Endothelial cell (in vitro differentiated cells): Measurements from ENCODE around the gene TMEM121B. TPM values are rescaled to one million over a fixed set of nuclear protein-coding genes. Genes with fewer than 3 reads are reported as not detected.

ENCODE experiments used
- DNase-seq: peaks from one replicate; pipeline ENCODE4 v3.0.0; 2021; ENCODE audit warnings: low spot score
- H3K27ac Mint-ChIP-seq: one replicate; pipeline ENCODE4 v1.8.0; 2021; ENCODE audit warnings: mixed read lengths, inconsistent platforms; ENCODE audit not compliant: unreplicated experiment
- H3K27me3 Mint-ChIP-seq: one replicate; pipeline ENCODE4 v1.8.0; 2021; ENCODE audit warnings: mild to moderate bottlenecking, moderate library complexity, mixed read lengths, inconsistent platforms; ENCODE audit not compliant: unreplicated experiment
- H3K36me3 Mint-ChIP-seq: one replicate; pipeline ENCODE4 v1.8.0; 2021; ENCODE audit warnings: mild to moderate bottlenecking, low read depth, mixed read lengths, inconsistent platforms; ENCODE audit not compliant: unreplicated experiment
- H3K4me1 Mint-ChIP-seq: one replicate; pipeline ENCODE4 v1.8.0; 2021; ENCODE audit warnings: mild to moderate bottlenecking, mixed read lengths, inconsistent platforms; ENCODE audit not compliant: unreplicated experiment
- H3K4me3 Mint-ChIP-seq: one replicate; pipeline ENCODE4 v1.8.0; 2021; ENCODE audit warnings: mild to moderate bottlenecking, mixed read lengths, inconsistent platforms; ENCODE audit not compliant: unreplicated experiment
- H3K9me3 Mint-ChIP-seq: one replicate; pipeline ENCODE4 v1.8.0; 2021; ENCODE audit warnings: mixed read lengths, inconsistent platforms; ENCODE audit not compliant: unreplicated experiment
- total RNA-seq: library from RNA; stranded (reverse); fragmentation: NEBNext Ultra II Directional; extraction: Animal tissue kit (Norgen Biotek cat#: 25700); gene quantifications from one replicate; pipeline ENCODE4 v1.2.1, GENCODE V29; 2021; ENCODE audit not compliant: unreplicated experiment
- TF ChIP-seq, protein P1 (sequence below): fragments of 200-600 bp; sonication (generic); IDR thresholded peaks from one replicate; pipeline ENCODE4 v1.5.0; 2021; ENCODE audit warnings: antibody characterized with exemption; ENCODE audit not compliant: unreplicated experiment

TMEM121B gene
- total RNA-seq, 1 donor from 2014 or later: 62.2 TPM

DNA sequence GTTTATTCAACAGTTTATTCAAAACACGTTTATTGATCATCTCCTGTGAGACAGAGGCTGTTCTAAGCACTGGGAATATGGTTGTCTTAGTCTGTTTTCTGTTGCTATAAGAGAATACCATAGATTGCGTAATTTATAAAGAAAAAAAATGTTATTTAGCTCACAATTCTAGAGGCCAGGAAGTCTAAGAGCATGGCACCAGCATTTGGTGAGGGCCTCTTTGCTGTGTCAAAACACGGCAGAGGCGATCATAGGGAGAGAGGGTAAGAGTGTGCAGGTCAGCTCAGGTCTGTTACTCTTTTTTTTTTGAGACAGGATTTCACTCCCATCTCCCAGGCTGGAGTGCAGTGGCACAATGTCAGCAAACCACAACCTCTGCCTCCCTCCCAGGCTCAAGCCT lies 41.6 kb downstream of the TMEM121B start:
- Mint-ChIP-seq H3K9me3 (no peaks in the 10 kb centered on the region), H3K4me1 (peaks cover 6% of the 10 kb centered on the region), H3K27ac (no peak overlapping the region), H3K4me3 (no peak overlapping the region), H3K36me3 (peaks cover 7% of the 10 kb centered on the region), H3K27me3 (peaks cover 6% of the 10 kb centered on the region)
- TF ChIP-seq, protein P1, sequence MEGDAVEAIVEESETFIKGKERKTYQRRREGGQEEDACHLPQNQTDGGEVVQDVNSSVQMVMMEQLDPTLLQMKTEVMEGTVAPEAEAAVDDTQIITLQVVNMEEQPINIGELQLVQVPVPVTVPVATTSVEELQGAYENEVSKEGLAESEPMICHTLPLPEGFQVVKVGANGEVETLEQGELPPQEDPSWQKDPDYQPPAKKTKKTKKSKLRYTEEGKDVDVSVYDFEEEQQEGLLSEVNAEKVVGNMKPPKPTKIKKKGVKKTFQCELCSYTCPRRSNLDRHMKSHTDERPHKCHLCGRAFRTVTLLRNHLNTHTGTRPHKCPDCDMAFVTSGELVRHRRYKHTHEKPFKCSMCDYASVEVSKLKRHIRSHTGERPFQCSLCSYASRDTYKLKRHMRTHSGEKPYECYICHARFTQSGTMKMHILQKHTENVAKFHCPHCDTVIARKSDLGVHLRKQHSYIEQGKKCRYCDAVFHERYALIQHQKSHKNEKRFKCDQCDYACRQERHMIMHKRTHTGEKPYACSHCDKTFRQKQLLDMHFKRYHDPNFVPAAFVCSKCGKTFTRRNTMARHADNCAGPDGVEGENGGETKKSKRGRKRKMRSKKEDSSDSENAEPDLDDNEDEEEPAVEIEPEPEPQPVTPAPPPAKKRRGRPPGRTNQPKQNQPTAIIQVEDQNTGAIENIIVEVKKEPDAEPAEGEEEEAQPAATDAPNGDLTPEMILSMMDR: no peak
- no peak for DNase-seq

DNA sequence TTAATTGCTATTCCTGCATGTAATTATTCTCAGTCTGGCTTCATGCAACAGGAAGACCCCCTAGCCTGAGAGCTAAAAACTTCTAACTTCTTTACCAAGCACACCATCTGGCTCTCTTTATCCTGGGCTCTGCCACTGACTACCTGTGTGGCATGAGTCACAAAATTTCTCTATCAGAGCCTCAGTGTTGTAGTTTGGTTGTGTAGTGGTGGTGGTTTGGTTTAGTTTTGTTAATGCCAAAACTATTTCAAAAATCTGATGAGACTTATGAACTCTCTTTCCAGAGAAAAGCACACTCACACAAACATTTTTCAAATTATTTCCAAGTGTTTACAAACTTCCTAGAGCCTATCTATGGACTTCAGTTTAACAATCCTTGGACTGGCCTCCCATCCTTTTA lies 43.9 kb downstream of the TMEM121B start:
- no peak for DNase-seq
- H3K4me3 Mint-ChIP-seq: no peak overlapping the region
- TF ChIP-seq, protein P1: no peak
- no peaks in the 10 kb centered on the region for H3K9me3 Mint-ChIP-seq
- no peaks in the 10 kb centered on the region for H3K36me3 Mint-ChIP-seq
- no peaks in the 10 kb centered on the region for H3K4me1 Mint-ChIP-seq
- H3K27me3 Mint-ChIP-seq: no peaks in the 10 kb centered on the region
- H3K27ac Mint-ChIP-seq: no peak overlapping the region

- H3K4me1 Mint-ChIP-seq: peaks cover 5% of the 10 kb centered on the region
- no peak overlapping the region for H3K4me3 Mint-ChIP-seq
- no peak overlapping the region for H3K27ac Mint-ChIP-seq
- no peaks in the 10 kb centered on the region for H3K36me3 Mint-ChIP-seq
- TF ChIP-seq, protein P1: no peak
- no peak for DNase-seq
- no peaks in the 10 kb centered on the region for H3K27me3 Mint-ChIP-seq
- no peaks in the 10 kb centered on the region for H3K9me3 Mint-ChIP-seq
Observed at GRCh38 chr22:17074648-17075002, 46.5 kb downstream of the TMEM121B start.

- Mint-ChIP-seq H3K27ac (no peak overlapping the region), H3K27me3 (no peaks in the 10 kb centered on the region), H3K9me3 (no peaks in the 10 kb centered on the region), H3K36me3 (no peaks in the 10 kb centered on the region), H3K4me1 (peaks cover 6% of the 10 kb centered on the region), H3K4me3 (no peak overlapping the region)
- TF ChIP-seq, protein P1: no peak
- no peak for DNase-seq
Observed at GRCh38 chr22:17072877-17073276, 48.3 kb downstream of the TMEM121B start.

Other genes starting within 250 kb of the TMEM121B start
- 0.36 TPM for gene GAB4, start 113.1 kb downstream of the TMEM121B start, total RNA-seq
- gene IL17RA, start 36.4 kb downstream of the TMEM121B start, total RNA-seq: 63.7 TPM
- gene HDHD5, start 37.9 kb upstream of the TMEM121B start, total RNA-seq: 60.5 TPM
- gene ADA2, start 98.1 kb upstream of the TMEM121B start, total RNA-seq: 12.6 TPM
- 65.3 TPM for gene CECR2, start 248.1 kb upstream of the TMEM121B start, total RNA-seq